Testis (tissue), 3 donors: Measurements from ENCODE around the gene MYO1B. TPM values are rescaled to one million over a fixed set of nuclear protein-coding genes. Genes with fewer than 3 reads are reported as not detected.

Source experiments
- DNase-seq: peaks from one replicate; pipeline ENCODE4 v3.0.0-alpha.2; 2019
- H3K27ac ChIP-seq, 2 donors: fragments of 200-600 bp; sonication (generic); one replicate each; pipeline ENCODE4 v1.5.1; 2019
- H3K27me3 ChIP-seq: fragments of 200-600 bp; sonication (generic); one replicate; pipeline ENCODE4 v1.5.1; 2019
- H3K36me3 ChIP-seq: fragments of 200-600 bp; sonication (generic); one replicate; pipeline ENCODE4 v1.5.1; 2017; ENCODE audit warnings: low read depth; ENCODE audit errors: missing control alignments
- H3K4me1 ChIP-seq: fragments of 200-600 bp; sonication (generic); one replicate; pipeline ENCODE4 v1.5.1; 2019
- H3K4me3 ChIP-seq, 2 donors: fragments of 200-600 bp; sonication (generic); one replicate each; pipeline ENCODE4 v1.5.1; 2017 to 2019
- H3K9me3 ChIP-seq: fragments of 200-600 bp; sonication (generic); one replicate; pipeline ENCODE4 v1.5.1; 2017
- CTCF ChIP-seq, 3 experiments: fragments of 450-650 bp in 2 of 3; fragments of 200-600 bp in 1 of 3; sonication (generic) in 1 of 3; IDR thresholded peaks; one replicate each; pipeline ENCODE4 v1.5.1; 2016 to 2019; ENCODE audit warnings: antibody characterized with exemption in 3 of 3, mild to moderate bottlenecking in 2 of 3, moderate library complexity in 1 of 3
- POLR2A ChIP-seq: fragments of 450-650 bp; IDR thresholded peaks from one replicate; pipeline ENCODE4 v1.6.1; 2017; ENCODE audit warnings: antibody characterized with exemption, mild to moderate bottlenecking, moderate library complexity
- WGBS, 2 donors: methylation state at CpG; one replicate each; pipeline ENCODE4 v1.1.5; 2018; 5-methylcytosine and 5-hydroxymethylcytosine counted together
- intact Hi-C: fragments of 100-400 bp; cut with DNase I; formaldehyde crosslinking; loops from one replicate; pipeline ENCODE4 v1.15.1; 2023; ENCODE audit warnings: low total_unique reads
- polyA plus RNA-seq: library from polyadenylated mRNA; stranded (reverse); fragments of 350-450 nt; fragmentation: Illumina TruSeq; extraction: RNeasy Lipid Tissue Mini Kit (QIAGEN cat#74804); gene quantifications from one replicate; pipeline ENCODE4 v1.2.3, GENCODE V29; 2014; ENCODE audit warnings: low read depth, low replicate concordance; ENCODE audit not compliant: insufficient read depth
- total RNA-seq, 2 donors: library from RNA; depleted of rRNA; stranded (reverse); fragments of >200 nt; gene quantifications; one replicate each; pipeline ENCODE4 v1.2.3, GENCODE V29; 2016

MYO1B gene
- total and polyA plus RNA-seq, 3 donors from 2014 or later: 14.5 to 30.8 (median 26.8) TPM

- Histone ChIP-seq H3K4me3 (no peak overlapping the region), H3K27me3 (no peaks in the 10 kb centered on the region), H3K9me3 (no peaks in the 10 kb centered on the region), H3K4me1 (peaks cover 5% of the 10 kb centered on the region), H3K27ac (no peak overlapping the region), H3K36me3 (no peaks in the 10 kb centered on the region)
- no peak for TF ChIP-seq POLR2A
- no peak for TF ChIP-seq CTCF (IDR thresholded peaks at IDR 0.05)
- 89 to 95% methylated on average over 1 of the region's 1 CpG for WGBS, 2 donors
- intact Hi-C loops: no loop called here
- no peak for DNase-seq
Measured at GRCh38 chr2:191250400-191250799, 5.2 kb downstream of the MYO1B start.

- TF ChIP-seq POLR2A (no peak), CTCF (IDR thresholded peaks at IDR 0.05) (no peak)
- no peaks in the 10 kb centered on the region for H3K9me3 ChIP-seq
- H3K4me1 ChIP-seq: peaks cover 3% of the 10 kb centered on the region
- no peaks in the 10 kb centered on the region for H3K27me3 ChIP-seq
- H3K36me3 ChIP-seq: no peaks in the 10 kb centered on the region
- no peak overlapping the region for H3K4me3 ChIP-seq
- no peak overlapping the region for H3K27ac ChIP-seq
- no peak for DNase-seq
- WGBS, 2 donors: 85 to 88% methylated on average over 5 of the region's 5 CpGs
- intact Hi-C loops: no loop called here
Measured at GRCh38 chr2:191250986-191251385, 5.8 kb downstream of the MYO1B start.

GRCh38 chr2:191252699-191253098 lies 7.5 kb downstream of the MYO1B start:
- Histone ChIP-seq H3K27ac (no peak overlapping the region), H3K9me3 (no peaks in the 10 kb centered on the region), H3K4me1 (no peaks in the 10 kb centered on the region), H3K4me3 (no peak overlapping the region), H3K27me3 (no peaks in the 10 kb centered on the region), H3K36me3 (no peaks in the 10 kb centered on the region)
- WGBS, 2 donors: 76 to 86% methylated on average over 2 of the region's 2 CpGs
- no peak for TF ChIP-seq POLR2A
- TF ChIP-seq CTCF (IDR thresholded peaks at IDR 0.05): no peak
- no peak for DNase-seq
- intact Hi-C loops: no loop called here

GRCh38 chr2:191253476-191253875 lies 8.3 kb downstream of the MYO1B start:
- WGBS, 2 donors: 93 to 95% methylated on average over 2 of the region's 2 CpGs
- Histone ChIP-seq H3K4me3 (no peak overlapping the region), H3K36me3 (no peaks in the 10 kb centered on the region), H3K9me3 (no peaks in the 10 kb centered on the region), H3K27me3 (no peaks in the 10 kb centered on the region), H3K27ac (no peak overlapping the region), H3K4me1 (no peaks in the 10 kb centered on the region)
- intact Hi-C loops: no loop called here
- TF ChIP-seq POLR2A: no peak
- no peak for TF ChIP-seq CTCF (IDR thresholded peaks at IDR 0.05)
- DNase-seq: no peak

- TF ChIP-seq CTCF (IDR thresholded peaks at IDR 0.05) (no peak), POLR2A (no peak)
- DNase-seq: no peak
- H3K4me1 ChIP-seq: no peaks in the 10 kb centered on the region
- no peak overlapping the region for H3K4me3 ChIP-seq
- H3K36me3 ChIP-seq: no peaks in the 10 kb centered on the region
- intact Hi-C loops: no loop called here
- 92 to 96% methylated on average over 4 of the region's 4 CpGs for WGBS, 2 donors
- H3K27ac ChIP-seq: no peak overlapping the region
- H3K9me3 ChIP-seq: no peaks in the 10 kb centered on the region
- H3K27me3 ChIP-seq: no peaks in the 10 kb centered on the region
Measured at GRCh38 chr2:191255271-191255670, 10.1 kb downstream of the MYO1B start.
